Measurements from ENCODE around the gene LSAMP. TPM values are rescaled to one million over a fixed set of nuclear protein-coding genes. Genes with fewer than 3 reads are reported as not detected.

LSAMP gene
- total RNA-seq, 2 experiments from 2014 or later, result not detected

- Mint-ChIP-seq H3K27ac (no peak overlapping the region), H3K9me3 (no peaks in the 10 kb centered on the region), H3K4me3 (no peak overlapping the region), H3K4me1 (ENCODE audit: low read depth) (no peaks in the 10 kb centered on the region), H3K36me3 (ENCODE audit: low read depth) (no peaks in the 10 kb centered on the region), H3K27me3 (no peaks in the 10 kb centered on the region)
- intact Hi-C loops (cut with micrococcal nuclease), result no loop called here
- ChIA-PET CTCF (no interaction called here), POLR2A (no interaction called here)
- no peak for ATAC-seq
- no peak for TF ChIP-seq CTCF (IDR thresholded peaks at IDR 0.05)
- DNase-seq, result no peak
These were observed 385.7 kb downstream of the LSAMP start for GRCh38 chr3:116059421-116060096.

- ATAC-seq, result no peak
- H3K9me3 Mint-ChIP-seq, result no peaks in the 10 kb centered on the region
- ChIA-PET CTCF (no interaction called here), POLR2A (no interaction called here)
- no peak overlapping the region for H3K4me3 Mint-ChIP-seq
- intact Hi-C loops (cut with micrococcal nuclease), result no loop called here
- no peak for DNase-seq
- no peak overlapping the region for H3K27ac Mint-ChIP-seq
- no peaks in the 10 kb centered on the region for H3K27me3 Mint-ChIP-seq
- H3K36me3 Mint-ChIP-seq (ENCODE audit: low read depth), result no peaks in the 10 kb centered on the region
- H3K4me1 Mint-ChIP-seq (ENCODE audit: low read depth), result no peaks in the 10 kb centered on the region
- no peak for TF ChIP-seq CTCF (IDR thresholded peaks at IDR 0.05)
These were observed 386.4 kb downstream of the LSAMP start for GRCh38 chr3:116058844-116059243.

GRCh38 chr3:116057400-116058006, 387.8 kb downstream of the LSAMP start:
- CTCF ChIA-PET, result no interaction called here
- intact Hi-C loops (cut with micrococcal nuclease), result no loop called here
- DNase-seq (no peak), ATAC-seq (no peak)
- Mint-ChIP-seq H3K9me3 (no peaks in the 10 kb centered on the region), H3K36me3 (ENCODE audit: low read depth) (no peaks in the 10 kb centered on the region), H3K4me3 (no peak overlapping the region), H3K4me1 (ENCODE audit: low read depth) (no peaks in the 10 kb centered on the region), H3K27me3 (no peaks in the 10 kb centered on the region), H3K27ac (no peak overlapping the region)
- no peak for TF ChIP-seq CTCF (IDR thresholded peaks at IDR 0.05)
- POLR2A ChIA-PET, result no interaction called here

GRCh38 chr3:116056280-116056679, 389.0 kb downstream of the LSAMP start:
- intact Hi-C loops (cut with micrococcal nuclease), result no loop called here
- ATAC-seq (no peak), DNase-seq (no peak)
- Mint-ChIP-seq H3K27ac (no peak overlapping the region), H3K36me3 (ENCODE audit: low read depth) (no peaks in the 10 kb centered on the region), H3K4me3 (no peak overlapping the region), H3K4me1 (ENCODE audit: low read depth) (no peaks in the 10 kb centered on the region), H3K9me3 (no peaks in the 10 kb centered on the region), H3K27me3 (no peaks in the 10 kb centered on the region)
- ChIA-PET POLR2A (no interaction called here), CTCF (no interaction called here)
- no peak for TF ChIP-seq CTCF (IDR thresholded peaks at IDR 0.05)

- DNase-seq (no peak), ATAC-seq (no peak)
- no peaks in the 10 kb centered on the region for H3K27me3 Mint-ChIP-seq
- H3K9me3 Mint-ChIP-seq, result no peaks in the 10 kb centered on the region
- ChIA-PET CTCF (no interaction called here), POLR2A (no interaction called here)
- H3K36me3 Mint-ChIP-seq (ENCODE audit: low read depth), result no peaks in the 10 kb centered on the region
- no peak for TF ChIP-seq CTCF (IDR thresholded peaks at IDR 0.05)
- intact Hi-C loops (cut with micrococcal nuclease), result no loop called here
- no peak overlapping the region for H3K27ac Mint-ChIP-seq
- no peaks in the 10 kb centered on the region for H3K4me1 Mint-ChIP-seq (ENCODE audit: low read depth)
- H3K4me3 Mint-ChIP-seq, result no peak overlapping the region
These were observed 392.3 kb downstream of the LSAMP start for GRCh38 chr3:116053017-116053416.

Measured in activated CD8-positive, alpha-beta T cell treated with anti-CD3 and anti-CD28 coated beads for 36 hours (primary cell).